Left lobe of liver (tissue), 2 donors: ENCODE measurements around the gene RBMS3. TPM values are rescaled to one million over a fixed set of nuclear protein-coding genes. Genes with fewer than 3 reads are reported as not detected.
A peak's percentile ranks its signal among the peaks of the same experiment; 100 is the strongest.

ENCODE experiments used
- ATAC-seq: fragments of 200-7000 bp; cut with Tn5 transposase; one replicate; pipeline ENCODE4 v1.9.1; 2020; ENCODE audit warnings: mild to moderate bottlenecking, moderate library complexity
- DNase-seq: peaks from one replicate; pipeline ENCODE4 v3.0.0-alpha.2; 2020; ENCODE audit warnings: low spot score
- total RNA-seq: library from RNA; stranded (reverse); gene quantifications from one replicate; pipeline ENCODE4 v1.2.1, GENCODE V29; 2021
- donor health status: DM: no; HTN: no; CAD: no; lungs with moderate emphysema.
- donor health status: DM: no; HTN: yes; CAD: no.

The RBMS3 gene
- total RNA-seq, 1 donor from 2014 or later = 9.6 TPM

GRCh38 chr3:29310865-29311264 is 30.0 kb downstream of the RBMS3 start:
- DNase-seq = no peak
- no peak for ATAC-seq

GRCh38 chr3:29311795-29312194 is 30.9 kb downstream of the RBMS3 start:
- DNase-seq (no peak), ATAC-seq (no peak)

GRCh38 chr3:29312395-29312794 is 31.5 kb downstream of the RBMS3 start:
- no peak for ATAC-seq
- DNase-seq = no peak

DNA sequence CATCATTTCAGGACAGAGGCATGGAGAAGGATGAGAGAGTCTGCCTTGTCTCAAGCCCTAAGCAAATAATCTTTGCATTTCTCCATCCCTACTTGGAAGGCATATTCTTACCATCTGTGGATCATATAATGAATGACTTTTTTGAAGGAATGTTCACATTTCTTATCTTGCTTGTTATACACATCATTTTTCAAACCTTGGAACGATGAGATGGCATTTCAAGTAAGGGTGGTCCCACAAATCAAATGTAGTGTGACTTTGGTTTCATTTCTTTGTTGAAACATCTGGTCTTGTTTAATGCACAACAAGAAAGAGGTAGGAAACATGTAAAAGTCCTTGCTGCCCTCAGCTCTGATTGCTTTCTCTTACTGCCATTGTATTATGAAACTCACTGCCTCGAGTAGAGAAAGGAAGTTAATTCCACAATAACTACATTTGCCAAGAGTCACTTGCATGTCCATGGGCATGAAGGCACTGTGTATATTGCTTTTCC is 32.1 kb downstream of the RBMS3 start:
- no peak for DNase-seq

DNA sequence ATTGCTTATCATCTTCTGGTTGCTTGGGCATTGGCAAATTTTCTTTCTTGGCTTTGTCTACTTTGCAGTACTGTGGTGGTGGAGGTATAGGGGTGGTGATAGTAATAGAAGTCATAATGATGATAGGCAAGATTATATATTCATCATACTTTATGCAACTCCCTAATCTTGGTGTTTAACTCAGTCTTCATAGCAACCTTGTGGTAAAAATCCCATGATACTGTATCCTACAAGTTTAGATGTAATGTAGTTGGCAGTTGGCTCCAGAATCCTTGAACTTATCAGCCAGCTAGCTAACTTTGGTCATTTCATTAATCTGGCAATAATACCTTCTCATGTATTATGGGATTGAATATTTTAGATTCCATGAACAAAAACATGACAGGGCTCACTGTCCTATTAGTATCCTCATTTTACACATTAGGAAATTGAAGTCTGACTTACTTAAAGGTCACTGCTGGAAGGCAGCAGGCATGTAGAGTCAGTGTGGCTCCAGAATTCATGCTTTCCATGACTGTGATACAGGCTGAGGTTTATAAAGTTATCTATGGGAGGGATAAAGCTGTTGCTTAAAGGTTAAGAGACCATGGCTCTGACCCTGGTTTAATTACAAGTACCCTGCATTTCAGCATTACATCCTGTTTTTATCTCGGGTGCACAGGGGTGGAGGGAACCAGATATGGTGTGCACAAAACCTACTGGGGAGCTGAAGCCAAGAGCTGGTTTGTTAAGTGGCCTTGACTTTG is 33.3 kb downstream of the RBMS3 start:
- ATAC-seq (no peak), DNase-seq (no peak)

More for the DNA sequence above, 32.1 kb downstream of the RBMS3 start:
- no peak for ATAC-seq

- no peak for ATAC-seq
- DNase-seq = no peak
These were observed 33.8 kb downstream of the RBMS3 start for GRCh38 chr3:29314727-29315088.

DNA sequence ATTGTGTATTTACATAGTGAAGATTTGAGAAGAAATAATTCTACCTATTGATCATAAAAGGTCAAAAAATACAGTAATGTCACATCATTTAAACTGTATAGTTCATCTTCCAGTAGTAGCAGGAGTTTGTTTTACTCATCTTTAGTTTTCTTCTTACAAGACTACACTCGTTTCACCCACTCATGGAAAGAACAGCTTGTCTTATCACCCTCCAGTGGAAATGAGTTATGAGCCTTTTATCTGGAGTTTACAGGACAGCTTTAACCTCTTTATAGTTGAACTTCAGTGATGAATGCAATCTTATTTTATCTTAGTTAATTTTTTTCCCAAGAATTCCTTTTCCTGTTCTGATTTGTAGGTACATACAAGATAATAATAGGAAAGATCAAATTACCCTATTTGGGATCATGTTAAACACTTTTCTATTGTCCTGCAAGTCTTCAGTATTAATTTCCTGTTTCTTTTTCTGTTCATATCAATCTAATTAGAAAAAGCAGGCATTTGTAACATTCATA is 36.8 kb downstream of the RBMS3 start:
- DNase-seq = no peak
- ATAC-seq = no peak

DNA sequence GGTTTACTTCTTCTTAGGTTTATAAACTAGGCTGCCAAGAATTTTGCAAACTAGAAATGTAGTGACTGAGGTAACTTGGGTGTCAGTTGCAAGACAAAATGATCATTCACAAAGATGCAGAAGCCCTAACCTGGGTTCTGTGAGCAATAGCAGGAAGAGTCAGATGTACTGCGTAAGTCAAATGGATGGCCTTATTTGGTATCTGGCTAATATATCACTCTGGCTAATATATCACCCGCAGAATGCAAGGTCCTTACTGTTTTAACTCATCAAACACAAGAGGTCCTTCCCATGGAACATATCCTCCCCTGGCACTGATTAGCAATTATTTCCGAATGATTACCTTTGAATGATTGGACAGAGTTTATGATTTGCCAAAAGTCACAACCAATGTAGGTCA is 37.4 kb downstream of the RBMS3 start:
- DNase-seq (no peak), ATAC-seq (no peak)

DNA sequence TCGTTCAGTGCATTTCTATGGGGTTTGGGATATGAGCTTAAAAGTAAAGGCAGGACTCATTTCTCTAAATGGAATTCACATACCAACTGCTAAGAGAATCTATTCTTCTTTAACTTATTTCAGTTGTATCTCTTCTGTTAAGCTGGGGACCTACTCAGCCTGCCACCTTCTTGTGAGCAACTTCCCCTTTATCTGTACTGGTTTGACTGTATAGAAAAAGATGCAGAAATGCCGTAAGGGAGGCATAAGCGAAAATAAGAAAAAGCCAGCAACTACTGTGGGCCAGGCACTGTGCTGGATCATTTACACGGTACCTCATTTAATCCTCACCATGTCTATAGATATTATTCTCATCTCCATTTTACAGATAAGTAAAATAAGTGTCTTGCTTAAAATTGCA is 38.4 kb downstream of the RBMS3 start:
- ATAC-seq = no peak
- DNase-seq = no peak

DNA sequence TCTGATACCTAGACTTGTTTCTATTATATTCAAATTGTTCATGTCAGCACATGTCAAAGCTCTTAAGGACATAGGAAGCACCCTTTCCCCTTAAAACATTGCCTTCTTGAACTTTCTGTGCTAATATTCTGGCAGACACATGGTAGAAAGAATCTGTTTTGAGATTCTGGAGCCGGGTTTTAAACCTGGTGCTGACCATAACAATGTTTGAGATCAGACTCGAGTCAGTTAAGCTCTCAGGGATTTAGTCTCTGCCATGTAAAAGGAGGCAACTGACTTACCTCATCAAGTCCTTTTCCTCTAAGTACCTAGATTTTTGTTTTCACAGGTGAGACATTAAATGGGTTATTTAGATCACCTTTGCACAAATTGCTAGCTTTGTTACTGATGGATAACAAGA is 38.9 kb downstream of the RBMS3 start:
- no peak for DNase-seq
- no peak for ATAC-seq

GRCh38 chr3:29322586-29322985 is 41.7 kb downstream of the RBMS3 start:
- ATAC-seq (no peak), DNase-seq (no peak)

- DNase-seq = no peak
- ATAC-seq = peak; percentile 65
These were observed 43.3 kb downstream of the RBMS3 start for GRCh38 chr3:29324180-29324651.

GRCh38 chr3:29326540-29326939 is 45.7 kb downstream of the RBMS3 start:
- ATAC-seq = peak; percentile 83
- DNase-seq = peak; percentile 50

- ATAC-seq (no peak), DNase-seq (no peak)
These were observed 49.4 kb downstream of the RBMS3 start for GRCh38 chr3:29329986-29330890.

DNA sequence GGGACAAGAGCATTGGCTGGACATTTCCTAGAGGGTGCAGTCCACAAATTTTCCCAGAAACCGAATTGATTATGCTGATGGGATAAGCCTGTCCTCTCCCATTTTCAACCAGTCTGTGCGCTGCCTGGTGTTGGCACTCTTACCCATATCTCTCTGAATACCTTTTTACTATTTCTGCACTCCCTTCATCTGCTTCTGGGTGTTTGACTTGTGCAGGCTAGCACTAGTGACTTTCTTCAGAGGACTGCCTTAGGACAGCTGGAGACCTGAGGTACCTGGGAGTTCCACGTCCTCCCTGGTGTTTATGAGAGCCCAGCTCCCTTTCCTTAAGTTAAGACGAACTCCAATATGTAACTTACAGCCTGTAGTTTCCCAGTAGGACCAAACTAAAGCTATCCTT is 50.2 kb downstream of the RBMS3 start:
- ATAC-seq (no peak), DNase-seq (no peak)

GRCh38 chr3:29331456-29332194 is 50.8 kb downstream of the RBMS3 start:
- DNase-seq (no peak), ATAC-seq (no peak)

DNA sequence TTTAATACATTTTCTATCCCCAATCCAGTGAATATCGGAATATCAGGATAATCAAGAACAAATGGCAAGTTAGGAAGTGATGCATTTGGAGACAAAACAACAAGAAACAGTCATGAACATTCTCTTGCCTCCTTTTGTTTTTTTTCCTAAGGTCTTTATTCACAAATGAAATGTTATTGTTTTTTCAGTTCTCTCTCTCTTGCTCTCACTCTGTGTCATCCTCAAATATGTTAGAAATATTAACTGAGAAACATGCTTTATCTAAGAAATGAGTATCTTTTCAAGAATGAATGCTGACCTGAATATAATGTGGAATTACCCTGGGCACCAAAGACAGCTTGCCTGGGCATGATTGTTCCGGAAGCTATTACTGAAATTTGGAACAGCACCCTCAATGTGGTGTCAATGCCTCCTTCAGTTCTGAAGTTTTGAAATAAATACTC is 51.3 kb downstream of the RBMS3 start:
- DNase-seq = no peak

GRCh38 chr3:29333576-29333975 is 52.7 kb downstream of the RBMS3 start:
- ATAC-seq (no peak), DNase-seq (no peak)

More for the DNA sequence above, 51.3 kb downstream of the RBMS3 start:
- ATAC-seq = no peak

DNA sequence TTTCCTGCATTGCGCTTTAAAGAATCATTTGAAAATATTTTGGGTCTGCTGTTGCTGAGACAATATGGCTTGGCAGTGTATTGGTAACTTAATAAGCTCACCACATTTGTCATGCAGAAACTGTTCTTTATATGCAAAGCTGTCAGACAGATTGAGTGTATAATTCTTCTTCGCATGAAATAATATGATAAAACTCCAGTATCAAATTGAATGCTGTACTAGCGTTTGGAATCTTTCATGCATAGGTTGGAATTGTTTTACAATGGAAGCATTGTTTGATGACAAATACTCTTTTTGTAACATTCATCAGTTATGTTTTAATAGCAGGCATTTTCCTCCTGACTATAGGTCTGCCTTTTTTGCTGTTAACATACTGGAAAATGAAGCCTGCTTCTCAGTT is 53.8 kb downstream of the RBMS3 start:
- ATAC-seq (no peak), DNase-seq (no peak)

GRCh38 chr3:29335438-29335837 is 54.6 kb downstream of the RBMS3 start:
- ATAC-seq = peak; percentile 78
- peak; percentile 48 for DNase-seq

DNA sequence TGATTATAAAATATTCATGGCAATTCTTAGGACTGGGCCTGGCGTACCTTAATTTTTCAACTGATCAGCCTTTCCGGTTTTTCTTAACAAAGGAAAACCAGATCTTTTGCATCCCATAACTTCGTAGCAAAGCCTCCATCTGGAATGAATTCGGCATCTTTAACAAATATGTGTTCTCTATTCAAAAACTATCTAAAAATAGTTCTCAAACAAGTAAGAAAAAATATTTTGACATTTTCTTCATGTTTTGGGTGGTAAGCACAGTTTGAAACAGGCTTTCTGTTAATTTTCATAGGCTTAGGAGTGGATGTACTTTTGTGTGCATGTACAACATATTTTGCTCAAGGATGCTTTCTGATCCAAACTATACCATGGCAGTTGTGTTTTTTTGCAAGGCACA is 55.1 kb downstream of the RBMS3 start:
- ATAC-seq (no peak), DNase-seq (no peak)
